Measurements from ENCODE around the gene SDK2. TPM values are rescaled to one million over a fixed set of nuclear protein-coding genes. Genes with fewer than 3 reads are reported as not detected.

Gene SDK2
- total and polyA plus RNA-seq, 2 of the 8 experiments (the other 6 are each of a cell fraction or from before 2014, with no cell fraction given): 3.9 to 4.1 TPM

- TF ChIP-seq, protein P1, sequence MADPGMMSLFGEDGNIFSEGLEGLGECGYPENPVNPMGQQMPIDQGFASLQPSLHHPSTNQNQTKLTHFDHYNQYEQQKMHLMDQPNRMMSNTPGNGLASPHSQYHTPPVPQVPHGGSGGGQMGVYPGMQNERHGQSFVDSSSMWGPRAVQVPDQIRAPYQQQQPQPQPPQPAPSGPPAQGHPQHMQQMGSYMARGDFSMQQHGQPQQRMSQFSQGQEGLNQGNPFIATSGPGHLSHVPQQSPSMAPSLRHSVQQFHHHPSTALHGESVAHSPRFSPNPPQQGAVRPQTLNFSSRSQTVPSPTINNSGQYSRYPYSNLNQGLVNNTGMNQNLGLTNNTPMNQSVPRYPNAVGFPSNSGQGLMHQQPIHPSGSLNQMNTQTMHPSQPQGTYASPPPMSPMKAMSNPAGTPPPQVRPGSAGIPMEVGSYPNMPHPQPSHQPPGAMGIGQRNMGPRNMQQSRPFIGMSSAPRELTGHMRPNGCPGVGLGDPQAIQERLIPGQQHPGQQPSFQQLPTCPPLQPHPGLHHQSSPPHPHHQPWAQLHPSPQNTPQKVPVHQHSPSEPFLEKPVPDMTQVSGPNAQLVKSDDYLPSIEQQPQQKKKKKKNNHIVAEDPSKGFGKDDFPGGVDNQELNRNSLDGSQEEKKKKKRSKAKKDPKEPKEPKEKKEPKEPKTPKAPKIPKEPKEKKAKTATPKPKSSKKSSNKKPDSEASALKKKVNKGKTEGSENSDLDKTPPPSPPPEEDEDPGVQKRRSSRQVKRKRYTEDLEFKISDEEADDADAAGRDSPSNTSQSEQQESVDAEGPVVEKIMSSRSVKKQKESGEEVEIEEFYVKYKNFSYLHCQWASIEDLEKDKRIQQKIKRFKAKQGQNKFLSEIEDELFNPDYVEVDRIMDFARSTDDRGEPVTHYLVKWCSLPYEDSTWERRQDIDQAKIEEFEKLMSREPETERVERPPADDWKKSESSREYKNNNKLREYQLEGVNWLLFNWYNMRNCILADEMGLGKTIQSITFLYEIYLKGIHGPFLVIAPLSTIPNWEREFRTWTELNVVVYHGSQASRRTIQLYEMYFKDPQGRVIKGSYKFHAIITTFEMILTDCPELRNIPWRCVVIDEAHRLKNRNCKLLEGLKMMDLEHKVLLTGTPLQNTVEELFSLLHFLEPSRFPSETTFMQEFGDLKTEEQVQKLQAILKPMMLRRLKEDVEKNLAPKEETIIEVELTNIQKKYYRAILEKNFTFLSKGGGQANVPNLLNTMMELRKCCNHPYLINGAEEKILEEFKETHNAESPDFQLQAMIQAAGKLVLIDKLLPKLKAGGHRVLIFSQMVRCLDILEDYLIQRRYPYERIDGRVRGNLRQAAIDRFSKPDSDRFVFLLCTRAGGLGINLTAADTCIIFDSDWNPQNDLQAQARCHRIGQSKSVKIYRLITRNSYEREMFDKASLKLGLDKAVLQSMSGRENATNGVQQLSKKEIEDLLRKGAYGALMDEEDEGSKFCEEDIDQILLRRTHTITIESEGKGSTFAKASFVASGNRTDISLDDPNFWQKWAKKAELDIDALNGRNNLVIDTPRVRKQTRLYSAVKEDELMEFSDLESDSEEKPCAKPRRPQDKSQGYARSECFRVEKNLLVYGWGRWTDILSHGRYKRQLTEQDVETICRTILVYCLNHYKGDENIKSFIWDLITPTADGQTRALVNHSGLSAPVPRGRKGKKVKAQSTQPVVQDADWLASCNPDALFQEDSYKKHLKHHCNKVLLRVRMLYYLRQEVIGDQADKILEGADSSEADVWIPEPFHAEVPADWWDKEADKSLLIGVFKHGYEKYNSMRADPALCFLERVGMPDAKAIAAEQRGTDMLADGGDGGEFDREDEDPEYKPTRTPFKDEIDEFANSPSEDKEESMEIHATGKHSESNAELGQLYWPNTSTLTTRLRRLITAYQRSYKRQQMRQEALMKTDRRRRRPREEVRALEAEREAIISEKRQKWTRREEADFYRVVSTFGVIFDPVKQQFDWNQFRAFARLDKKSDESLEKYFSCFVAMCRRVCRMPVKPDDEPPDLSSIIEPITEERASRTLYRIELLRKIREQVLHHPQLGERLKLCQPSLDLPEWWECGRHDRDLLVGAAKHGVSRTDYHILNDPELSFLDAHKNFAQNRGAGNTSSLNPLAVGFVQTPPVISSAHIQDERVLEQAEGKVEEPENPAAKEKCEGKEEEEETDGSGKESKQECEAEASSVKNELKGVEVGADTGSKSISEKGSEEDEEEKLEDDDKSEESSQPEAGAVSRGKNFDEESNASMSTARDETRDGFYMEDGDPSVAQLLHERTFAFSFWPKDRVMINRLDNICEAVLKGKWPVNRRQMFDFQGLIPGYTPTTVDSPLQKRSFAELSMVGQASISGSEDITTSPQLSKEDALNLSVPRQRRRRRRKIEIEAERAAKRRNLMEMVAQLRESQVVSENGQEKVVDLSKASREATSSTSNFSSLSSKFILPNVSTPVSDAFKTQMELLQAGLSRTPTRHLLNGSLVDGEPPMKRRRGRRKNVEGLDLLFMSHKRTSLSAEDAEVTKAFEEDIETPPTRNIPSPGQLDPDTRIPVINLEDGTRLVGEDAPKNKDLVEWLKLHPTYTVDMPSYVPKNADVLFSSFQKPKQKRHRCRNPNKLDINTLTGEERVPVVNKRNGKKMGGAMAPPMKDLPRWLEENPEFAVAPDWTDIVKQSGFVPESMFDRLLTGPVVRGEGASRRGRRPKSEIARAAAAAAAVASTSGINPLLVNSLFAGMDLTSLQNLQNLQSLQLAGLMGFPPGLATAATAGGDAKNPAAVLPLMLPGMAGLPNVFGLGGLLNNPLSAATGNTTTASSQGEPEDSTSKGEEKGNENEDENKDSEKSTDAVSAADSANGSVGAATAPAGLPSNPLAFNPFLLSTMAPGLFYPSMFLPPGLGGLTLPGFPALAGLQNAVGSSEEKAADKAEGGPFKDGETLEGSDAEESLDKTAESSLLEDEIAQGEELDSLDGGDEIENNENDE (IDR thresholded peaks at IDR 0.05; ENCODE audit: insufficient replicate concordance, low read length): no peak
- TF ChIP-seq CREB1 (IDR thresholded peaks at IDR 0.05): no peak
- no peak for TF ChIP-seq TAF1 (IDR thresholded peaks at IDR 0.05; ENCODE audit: low read depth, low read length)
These were observed 352.2 kb downstream of the SDK2 start (continued) for GRCh38 chr17:73292031-73292531.
